Osteoblast (primary cell): ENCODE data around the gene EFCAB8. TPM values are rescaled to one million over a fixed set of nuclear protein-coding genes. Genes with fewer than 3 reads are reported as not detected.
"Not testable (repeated sequence)": the region's sequence is repeated elsewhere in the genome, so short reads cannot be mapped to it uniquely, and the experiment has no call there.

ENCODE experiments used
- DNase-seq: peaks from one replicate; pipeline ENCODE4 v3.0.0; 2011; ENCODE audit warnings: low spot score, mixed read lengths; ENCODE audit not compliant: insufficient read length; ENCODE audit errors: missing footprints
- H2AFZ ChIP-seq: 2 replicates; pipeline ENCODE4 v1.6.0; 2011; ENCODE audit warnings: mild to moderate bottlenecking, low read length
- H3K27ac ChIP-seq: 2 replicates; pipeline ENCODE4 v1.5.1; 2011; ENCODE audit warnings: mild to moderate bottlenecking, low read depth, low read length, moderate library complexity
- H3K27me3 ChIP-seq: 2 replicates; pipeline ENCODE4 v1.6.0; 2012; ENCODE audit warnings: mild to moderate bottlenecking, control low read depth, inconsistent platforms, low read length, moderate library complexity; ENCODE audit not compliant: insufficient read depth
- H3K36me3 ChIP-seq: 2 replicates; pipeline ENCODE4 v1.5.1; 2011; ENCODE audit warnings: mild to moderate bottlenecking, low read length, control low read depth, moderate library complexity; ENCODE audit not compliant: insufficient read depth
- H3K4me1 ChIP-seq: 2 replicates; pipeline ENCODE4 v1.5.1; 2011; ENCODE audit warnings: mild to moderate bottlenecking, low read length, control low read depth, moderate library complexity; ENCODE audit not compliant: insufficient read depth
- H3K4me2 ChIP-seq: 2 replicates; pipeline ENCODE4 v1.6.0; 2011; ENCODE audit warnings: mild to moderate bottlenecking, low read length; ENCODE audit not compliant: insufficient read depth
- H3K4me3 ChIP-seq: fragments of 200-600 bp; sonication (generic); 3 replicates; pipeline ENCODE4 v1.5.1; 2012; ENCODE audit warnings: mild to moderate bottlenecking, low read length, inconsistent platforms; ENCODE audit not compliant: insufficient read depth
- H3K79me2 ChIP-seq: 2 replicates; pipeline ENCODE4 v1.6.0; 2012; ENCODE audit warnings: mild to moderate bottlenecking, low read length, control low read depth, inconsistent platforms; ENCODE audit not compliant: insufficient read depth
- H3K9me3 ChIP-seq: 2 replicates; pipeline ENCODE4 v1.5.1; 2011; ENCODE audit warnings: low read depth, low read length, control low read depth
- H4K20me1 ChIP-seq: 2 replicates; pipeline ENCODE4 v1.6.0; 2012; ENCODE audit warnings: mild to moderate bottlenecking, low read length, control low read depth; ENCODE audit not compliant: insufficient read depth
- total RNA-seq: library from RNA; depleted of rRNA; stranded (reverse); fragments of >200 nt; gene quantifications from 2 replicates; pipeline ENCODE4 v1.2.3, GENCODE V29; 2012
- TF ChIP-seq, protein P1 (sequence below): IDR thresholded peaks from 2 replicates; pipeline ENCODE4 v1.5.1; 2011; ENCODE audit warnings: mild to moderate bottlenecking, low read depth, low read length, moderate library complexity; ENCODE audit errors: extremely low read depth

EFCAB8 gene
- total RNA-seq, 1 donor: 1.4 TPM

DNA sequence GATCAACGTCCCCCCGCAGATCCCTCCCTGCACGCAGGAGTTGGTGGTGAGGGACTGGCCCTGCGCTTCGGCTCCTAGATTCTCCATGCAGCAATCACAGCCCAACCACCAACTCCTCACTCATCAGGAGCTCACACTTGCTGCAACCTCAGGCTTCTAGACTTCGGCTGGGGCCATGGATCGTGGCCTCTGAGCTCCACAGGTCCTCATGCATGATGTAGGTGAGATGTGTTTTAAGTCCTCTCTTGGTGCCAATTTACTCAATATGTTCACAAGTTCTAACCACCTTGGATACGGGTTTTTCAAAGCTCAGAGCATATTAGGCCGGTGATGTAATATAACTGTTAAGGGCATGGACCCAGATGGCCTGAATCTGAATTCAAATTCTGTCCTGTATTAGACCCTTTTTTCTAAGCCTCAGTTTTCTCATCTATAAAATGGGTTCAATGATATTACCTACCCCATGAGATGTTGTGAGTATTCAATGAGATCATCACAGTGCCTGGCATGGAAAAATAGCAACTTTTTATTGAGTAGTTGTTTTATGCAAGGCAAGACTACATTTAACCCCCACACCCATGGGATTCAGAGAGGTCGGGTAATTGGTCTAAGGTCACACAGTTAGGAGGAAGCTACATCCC is 114.5 kb downstream of the EFCAB8 start:
- Histone ChIP-seq H3K4me1 (peaks cover 5% of the 10 kb centered on the region), H3K4me3 (no peak overlapping the region), H3K36me3 (no peaks in the 10 kb centered on the region), H3K79me2 (no peaks in the 10 kb centered on the region), H3K9me3 (no peaks in the 10 kb centered on the region), H3K4me2 (no peak overlapping the region), H2AFZ (no peak overlapping the region), H3K27me3 (no peaks in the 10 kb centered on the region), H3K27ac (no peak overlapping the region), H4K20me1 (no peaks in the 10 kb centered on the region)
- no peak for DNase-seq
- TF ChIP-seq, protein P1, sequence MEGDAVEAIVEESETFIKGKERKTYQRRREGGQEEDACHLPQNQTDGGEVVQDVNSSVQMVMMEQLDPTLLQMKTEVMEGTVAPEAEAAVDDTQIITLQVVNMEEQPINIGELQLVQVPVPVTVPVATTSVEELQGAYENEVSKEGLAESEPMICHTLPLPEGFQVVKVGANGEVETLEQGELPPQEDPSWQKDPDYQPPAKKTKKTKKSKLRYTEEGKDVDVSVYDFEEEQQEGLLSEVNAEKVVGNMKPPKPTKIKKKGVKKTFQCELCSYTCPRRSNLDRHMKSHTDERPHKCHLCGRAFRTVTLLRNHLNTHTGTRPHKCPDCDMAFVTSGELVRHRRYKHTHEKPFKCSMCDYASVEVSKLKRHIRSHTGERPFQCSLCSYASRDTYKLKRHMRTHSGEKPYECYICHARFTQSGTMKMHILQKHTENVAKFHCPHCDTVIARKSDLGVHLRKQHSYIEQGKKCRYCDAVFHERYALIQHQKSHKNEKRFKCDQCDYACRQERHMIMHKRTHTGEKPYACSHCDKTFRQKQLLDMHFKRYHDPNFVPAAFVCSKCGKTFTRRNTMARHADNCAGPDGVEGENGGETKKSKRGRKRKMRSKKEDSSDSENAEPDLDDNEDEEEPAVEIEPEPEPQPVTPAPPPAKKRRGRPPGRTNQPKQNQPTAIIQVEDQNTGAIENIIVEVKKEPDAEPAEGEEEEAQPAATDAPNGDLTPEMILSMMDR: no peak

DNA sequence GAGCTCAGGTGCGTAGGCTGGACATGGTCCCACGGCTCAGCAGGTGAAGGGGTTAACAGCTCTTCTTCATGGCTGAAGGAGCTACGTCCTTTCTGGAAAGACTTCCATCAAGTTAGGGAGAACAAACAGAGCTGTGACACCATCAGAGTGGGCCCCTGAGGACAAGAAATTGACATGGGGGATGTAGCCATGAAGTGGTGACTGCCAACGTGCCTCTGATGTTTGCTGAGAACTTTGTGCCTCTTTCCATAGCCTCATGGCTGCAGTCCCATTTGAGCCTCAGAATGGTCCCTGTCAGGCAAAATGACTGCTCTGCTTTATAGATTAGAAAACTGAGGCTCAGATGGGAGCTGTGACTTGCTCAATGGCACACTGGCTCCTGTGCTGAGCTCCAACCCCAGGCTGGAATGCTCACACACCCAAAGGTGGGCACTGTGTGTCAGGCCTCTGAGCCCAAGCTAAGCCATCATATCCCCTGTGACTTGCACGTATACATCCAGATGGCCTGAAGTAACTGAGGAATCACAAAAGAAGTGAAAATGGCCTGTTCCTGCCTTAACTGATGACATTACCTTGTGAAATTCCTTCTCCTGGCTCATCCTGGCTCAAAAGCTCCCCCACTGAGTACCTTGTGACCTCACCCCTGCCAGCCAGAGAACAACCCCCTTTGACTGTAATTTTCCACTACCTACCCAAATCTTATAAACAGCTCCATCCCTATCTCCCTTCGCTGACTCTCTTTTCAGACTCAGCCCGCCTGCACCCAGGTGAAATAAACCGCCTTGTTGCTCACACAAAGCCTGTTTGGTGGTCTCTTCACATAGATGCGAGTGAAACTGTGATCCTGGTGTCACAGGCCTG is 115.7 kb downstream of the EFCAB8 start:
- not testable (repeated sequence) for H3K9me3 ChIP-seq, H3K79me2 ChIP-seq, H2AFZ ChIP-seq, H3K4me2 ChIP-seq, H3K4me1 ChIP-seq, H3K36me3 ChIP-seq, H4K20me1 ChIP-seq, H3K27me3 ChIP-seq, H3K4me3 ChIP-seq, H3K27ac ChIP-seq, DNase-seq

GRCh38 chr20:32975121-32975520 is 116.4 kb downstream of the EFCAB8 start:
- H3K4me3 ChIP-seq, H3K27ac ChIP-seq, H3K36me3 ChIP-seq, H3K4me2 ChIP-seq, H3K27me3 ChIP-seq, H3K79me2 ChIP-seq, H3K9me3 ChIP-seq, DNase-seq, H3K4me1 ChIP-seq, H4K20me1 ChIP-seq, H2AFZ ChIP-seq: not testable (repeated sequence)

GRCh38 chr20:32975698-32976674 is 117.3 kb downstream of the EFCAB8 start:
- DNase-seq: no peak
- Histone ChIP-seq H3K36me3 (no peaks in the 10 kb centered on the region), H3K4me2 (no peak overlapping the region), H3K4me1 (no peaks in the 10 kb centered on the region), H3K27me3 (no peaks in the 10 kb centered on the region), H3K9me3 (no peaks in the 10 kb centered on the region), H2AFZ (no peak overlapping the region), H3K79me2 (no peaks in the 10 kb centered on the region), H3K27ac (no peak overlapping the region), H3K4me3 (no peak overlapping the region), H4K20me1 (no peaks in the 10 kb centered on the region)
- TF ChIP-seq, protein P1: no peak
